HepG2 (cell line): ENCODE results near the gene FOSL2. TPM values are rescaled to one million over a fixed set of nuclear protein-coding genes. Genes with fewer than 3 reads are reported as not detected.

ENCODE experiments used
- CREB1 ChIP-seq, 2 experiments: fragments of 450-650 bp in 1 of 2; IDR thresholded peaks; 2 replicates each; pipeline ENCODE4 v1.6.1; 2016 to 2017; ENCODE audit warnings: control low read depth in 1 of 2, mild to moderate bottlenecking in 1 of 2, missing compliant biosample characterization in 1 of 2, missing genetic modification characterization in 1 of 2
- RBAK ChIP-seq: sonication (generic); formaldehyde crosslinking; IDR thresholded peaks from 2 replicates; pipeline ENCODE4 v1.5.1; 2020; ENCODE audit warnings: mild to moderate bottlenecking, missing genetic modification reagents
- SP1 ChIP-seq, 2 experiments: fragments of 450-650 bp in 1 of 2; sonication (generic) in 1 of 2; formaldehyde crosslinking in 1 of 2; IDR thresholded peaks; 2 replicates each; pipeline versions ENCODE4 v1.4.0 to v1.6.1; 2016 to 2020; ENCODE audit warnings: missing genetic modification reagents in 1 of 2
- ZNF17 ChIP-seq: sonication (generic); formaldehyde crosslinking; IDR thresholded peaks from 2 replicates; pipeline ENCODE4 v1.5.0; 2020; ENCODE audit warnings: mild to moderate bottlenecking, missing genetic modification reagents
- ZNF44 ChIP-seq: sonication (generic); formaldehyde crosslinking; IDR thresholded peaks from 2 replicates; pipeline ENCODE4 v1.5.1; 2020; ENCODE audit warnings: mild to moderate bottlenecking, missing genetic modification reagents
- polyA plus RNA-seq, 8 experiments: library from polyadenylated mRNA; depleted of rRNA in 3 of 8; stranded (reverse) in 7 of 8; unstranded in 1 of 8; fragments of >200 nt; fragmentation: Illumina TruSeq in 4 of 8; extraction: Trizol in 4 of 8; gene quantifications; 2 replicates each; pipeline versions ENCODE4 v1.2.1 to v1.2.3, GENCODE V29; 2011 to 2016; ENCODE audit warnings: low read depth in 4 of 8, missing spikeins in 1 of 8, mixed read lengths in 1 of 8; ENCODE audit not compliant: insufficient read depth in 1 of 8
- total RNA-seq, 5 experiments: library from RNA; depleted of rRNA; stranded (reverse); fragments of >200 nt; fragmentation: Illumina TruSeq; extraction: Trizol; gene quantifications; 2 replicates each; pipeline ENCODE4 v1.2.3, GENCODE V29; 2016; ENCODE audit warnings: low read depth in 1 of 5
- TF ChIP-seq, protein P1 (sequence below): IDR thresholded peaks from 2 replicates; pipeline ENCODE4 v1.6.1; 2016; ENCODE audit warnings: low read depth, missing genetic modification reagents, missing compliant biosample characterization
- TF ChIP-seq, protein P2 (sequence below): IDR thresholded peaks from 2 replicates; pipeline ENCODE4 v1.6.1; 2012; ENCODE audit warnings: low read length, improper control_type of control experiment
- TF ChIP-seq, protein P3 (sequence below): sonication (generic); formaldehyde crosslinking; IDR thresholded peaks from 2 replicates; pipeline ENCODE4 v1.5.1; 2020; ENCODE audit warnings: missing genetic modification reagents, mild to moderate bottlenecking, borderline replicate concordance
- TF ChIP-seq, protein P4 (sequence below): IDR thresholded peaks from 2 replicates; pipeline ENCODE4 v1.6.1; 2016; ENCODE audit warnings: mild to moderate bottlenecking, missing biosample characterization, missing genetic modification reagents
- TF ChIP-seq, protein P5 (sequence below), 2 experiments: sonication (generic) in 1 of 2; formaldehyde crosslinking in 1 of 2; IDR thresholded peaks; 2 replicates each; pipeline versions ENCODE4 v1.6.1 to v1.9.0; 2014 to 2022; ENCODE audit warnings: antibody characterized with exemption in 1 of 2, borderline replicate concordance in 1 of 2, inconsistent platforms in 1 of 2, low read depth in 1 of 2, missing genetic modification reagents in 1 of 2

Gene FOSL2
- total and polyA plus RNA-seq, 2 of the 13 experiments (the other 11 are each of a cell fraction or from before 2014, with no cell fraction given) = 3.4 to 18.1 TPM

DNA sequence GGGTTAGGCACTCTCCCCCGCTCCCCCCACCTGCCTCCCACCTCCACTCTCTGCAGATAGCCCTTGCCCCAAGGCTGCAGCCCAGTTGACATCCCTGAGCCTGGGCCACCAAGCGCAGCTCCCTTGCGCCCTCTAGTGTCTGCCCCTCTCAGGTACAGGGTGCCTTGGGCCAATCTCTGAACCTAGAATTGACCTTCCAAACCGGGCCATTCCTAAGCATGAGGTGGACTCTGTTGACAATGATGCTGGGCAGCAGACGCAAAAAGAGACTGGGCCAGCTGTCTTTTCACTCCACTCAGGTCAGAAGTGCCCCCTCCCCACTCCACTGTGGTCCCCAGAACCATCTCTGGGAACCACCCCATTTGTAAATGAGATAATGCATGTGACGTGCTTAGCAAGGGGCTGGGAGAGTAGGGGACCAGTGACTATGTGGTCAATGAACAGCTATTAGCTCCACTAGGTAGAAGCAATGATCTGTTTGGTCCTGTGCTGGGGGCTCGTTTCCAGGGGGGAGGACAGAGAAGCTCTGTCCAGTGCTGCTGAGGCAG is 60.0 kb downstream of the FOSL2 start (continued):
- TF ChIP-seq, protein P1, sequence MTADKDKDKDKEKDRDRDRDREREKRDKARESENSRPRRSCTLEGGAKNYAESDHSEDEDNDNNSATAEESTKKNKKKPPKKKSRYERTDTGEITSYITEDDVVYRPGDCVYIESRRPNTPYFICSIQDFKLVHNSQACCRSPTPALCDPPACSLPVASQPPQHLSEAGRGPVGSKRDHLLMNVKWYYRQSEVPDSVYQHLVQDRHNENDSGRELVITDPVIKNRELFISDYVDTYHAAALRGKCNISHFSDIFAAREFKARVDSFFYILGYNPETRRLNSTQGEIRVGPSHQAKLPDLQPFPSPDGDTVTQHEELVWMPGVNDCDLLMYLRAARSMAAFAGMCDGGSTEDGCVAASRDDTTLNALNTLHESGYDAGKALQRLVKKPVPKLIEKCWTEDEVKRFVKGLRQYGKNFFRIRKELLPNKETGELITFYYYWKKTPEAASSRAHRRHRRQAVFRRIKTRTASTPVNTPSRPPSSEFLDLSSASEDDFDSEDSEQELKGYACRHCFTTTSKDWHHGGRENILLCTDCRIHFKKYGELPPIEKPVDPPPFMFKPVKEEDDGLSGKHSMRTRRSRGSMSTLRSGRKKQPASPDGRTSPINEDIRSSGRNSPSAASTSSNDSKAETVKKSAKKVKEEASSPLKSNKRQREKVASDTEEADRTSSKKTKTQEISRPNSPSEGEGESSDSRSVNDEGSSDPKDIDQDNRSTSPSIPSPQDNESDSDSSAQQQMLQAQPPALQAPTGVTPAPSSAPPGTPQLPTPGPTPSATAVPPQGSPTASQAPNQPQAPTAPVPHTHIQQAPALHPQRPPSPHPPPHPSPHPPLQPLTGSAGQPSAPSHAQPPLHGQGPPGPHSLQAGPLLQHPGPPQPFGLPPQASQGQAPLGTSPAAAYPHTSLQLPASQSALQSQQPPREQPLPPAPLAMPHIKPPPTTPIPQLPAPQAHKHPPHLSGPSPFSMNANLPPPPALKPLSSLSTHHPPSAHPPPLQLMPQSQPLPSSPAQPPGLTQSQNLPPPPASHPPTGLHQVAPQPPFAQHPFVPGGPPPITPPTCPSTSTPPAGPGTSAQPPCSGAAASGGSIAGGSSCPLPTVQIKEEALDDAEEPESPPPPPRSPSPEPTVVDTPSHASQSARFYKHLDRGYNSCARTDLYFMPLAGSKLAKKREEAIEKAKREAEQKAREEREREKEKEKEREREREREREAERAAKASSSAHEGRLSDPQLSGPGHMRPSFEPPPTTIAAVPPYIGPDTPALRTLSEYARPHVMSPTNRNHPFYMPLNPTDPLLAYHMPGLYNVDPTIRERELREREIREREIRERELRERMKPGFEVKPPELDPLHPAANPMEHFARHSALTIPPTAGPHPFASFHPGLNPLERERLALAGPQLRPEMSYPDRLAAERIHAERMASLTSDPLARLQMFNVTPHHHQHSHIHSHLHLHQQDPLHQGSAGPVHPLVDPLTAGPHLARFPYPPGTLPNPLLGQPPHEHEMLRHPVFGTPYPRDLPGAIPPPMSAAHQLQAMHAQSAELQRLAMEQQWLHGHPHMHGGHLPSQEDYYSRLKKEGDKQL (CRISPR knock-in tag) = no peak
- TF ChIP-seq, protein P2, sequence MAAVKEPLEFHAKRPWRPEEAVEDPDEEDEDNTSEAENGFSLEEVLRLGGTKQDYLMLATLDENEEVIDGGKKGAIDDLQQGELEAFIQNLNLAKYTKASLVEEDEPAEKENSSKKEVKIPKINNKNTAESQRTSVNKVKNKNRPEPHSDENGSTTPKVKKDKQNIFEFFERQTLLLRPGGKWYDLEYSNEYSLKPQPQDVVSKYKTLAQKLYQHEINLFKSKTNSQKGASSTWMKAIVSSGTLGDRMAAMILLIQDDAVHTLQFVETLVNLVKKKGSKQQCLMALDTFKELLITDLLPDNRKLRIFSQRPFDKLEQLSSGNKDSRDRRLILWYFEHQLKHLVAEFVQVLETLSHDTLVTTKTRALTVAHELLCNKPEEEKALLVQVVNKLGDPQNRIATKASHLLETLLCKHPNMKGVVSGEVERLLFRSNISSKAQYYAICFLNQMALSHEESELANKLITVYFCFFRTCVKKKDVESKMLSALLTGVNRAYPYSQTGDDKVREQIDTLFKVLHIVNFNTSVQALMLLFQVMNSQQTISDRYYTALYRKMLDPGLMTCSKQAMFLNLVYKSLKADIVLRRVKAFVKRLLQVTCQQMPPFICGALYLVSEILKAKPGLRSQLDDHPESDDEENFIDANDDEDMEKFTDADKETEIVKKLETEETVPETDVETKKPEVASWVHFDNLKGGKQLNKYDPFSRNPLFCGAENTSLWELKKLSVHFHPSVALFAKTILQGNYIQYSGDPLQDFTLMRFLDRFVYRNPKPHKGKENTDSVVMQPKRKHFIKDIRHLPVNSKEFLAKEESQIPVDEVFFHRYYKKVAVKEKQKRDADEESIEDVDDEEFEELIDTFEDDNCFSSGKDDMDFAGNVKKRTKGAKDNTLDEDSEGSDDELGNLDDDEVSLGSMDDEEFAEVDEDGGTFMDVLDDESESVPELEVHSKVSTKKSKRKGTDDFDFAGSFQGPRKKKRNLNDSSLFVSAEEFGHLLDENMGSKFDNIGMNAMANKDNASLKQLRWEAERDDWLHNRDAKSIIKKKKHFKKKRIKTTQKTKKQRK = no peak
- no peak for TF ChIP-seq CREB1 (IDR thresholded peaks at IDR 0.05)
- no peak for TF ChIP-seq CREB1 (CRISPR knock-in tag; IDR thresholded peaks at IDR 0.05)
- TF ChIP-seq, protein P3, sequence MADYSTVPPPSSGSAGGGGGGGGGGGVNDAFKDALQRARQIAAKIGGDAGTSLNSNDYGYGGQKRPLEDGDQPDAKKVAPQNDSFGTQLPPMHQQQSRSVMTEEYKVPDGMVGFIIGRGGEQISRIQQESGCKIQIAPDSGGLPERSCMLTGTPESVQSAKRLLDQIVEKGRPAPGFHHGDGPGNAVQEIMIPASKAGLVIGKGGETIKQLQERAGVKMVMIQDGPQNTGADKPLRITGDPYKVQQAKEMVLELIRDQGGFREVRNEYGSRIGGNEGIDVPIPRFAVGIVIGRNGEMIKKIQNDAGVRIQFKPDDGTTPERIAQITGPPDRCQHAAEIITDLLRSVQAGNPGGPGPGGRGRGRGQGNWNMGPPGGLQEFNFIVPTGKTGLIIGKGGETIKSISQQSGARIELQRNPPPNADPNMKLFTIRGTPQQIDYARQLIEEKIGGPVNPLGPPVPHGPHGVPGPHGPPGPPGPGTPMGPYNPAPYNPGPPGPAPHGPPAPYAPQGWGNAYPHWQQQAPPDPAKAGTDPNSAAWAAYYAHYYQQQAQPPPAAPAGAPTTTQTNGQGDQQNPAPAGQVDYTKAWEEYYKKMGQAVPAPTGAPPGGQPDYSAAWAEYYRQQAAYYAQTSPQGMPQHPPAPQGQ (CRISPR knock-in tag) = no peak
- TF ChIP-seq, protein P4, sequence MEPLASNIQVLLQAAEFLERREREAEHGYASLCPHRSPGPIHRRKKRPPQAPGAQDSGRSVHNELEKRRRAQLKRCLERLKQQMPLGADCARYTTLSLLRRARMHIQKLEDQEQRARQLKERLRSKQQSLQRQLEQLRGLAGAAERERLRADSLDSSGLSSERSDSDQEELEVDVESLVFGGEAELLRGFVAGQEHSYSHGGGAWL (CRISPR knock-in tag) = no peak
- no peak for TF ChIP-seq ZNF44
- no peak for TF ChIP-seq ZNF17
- TF ChIP-seq, protein P5, sequence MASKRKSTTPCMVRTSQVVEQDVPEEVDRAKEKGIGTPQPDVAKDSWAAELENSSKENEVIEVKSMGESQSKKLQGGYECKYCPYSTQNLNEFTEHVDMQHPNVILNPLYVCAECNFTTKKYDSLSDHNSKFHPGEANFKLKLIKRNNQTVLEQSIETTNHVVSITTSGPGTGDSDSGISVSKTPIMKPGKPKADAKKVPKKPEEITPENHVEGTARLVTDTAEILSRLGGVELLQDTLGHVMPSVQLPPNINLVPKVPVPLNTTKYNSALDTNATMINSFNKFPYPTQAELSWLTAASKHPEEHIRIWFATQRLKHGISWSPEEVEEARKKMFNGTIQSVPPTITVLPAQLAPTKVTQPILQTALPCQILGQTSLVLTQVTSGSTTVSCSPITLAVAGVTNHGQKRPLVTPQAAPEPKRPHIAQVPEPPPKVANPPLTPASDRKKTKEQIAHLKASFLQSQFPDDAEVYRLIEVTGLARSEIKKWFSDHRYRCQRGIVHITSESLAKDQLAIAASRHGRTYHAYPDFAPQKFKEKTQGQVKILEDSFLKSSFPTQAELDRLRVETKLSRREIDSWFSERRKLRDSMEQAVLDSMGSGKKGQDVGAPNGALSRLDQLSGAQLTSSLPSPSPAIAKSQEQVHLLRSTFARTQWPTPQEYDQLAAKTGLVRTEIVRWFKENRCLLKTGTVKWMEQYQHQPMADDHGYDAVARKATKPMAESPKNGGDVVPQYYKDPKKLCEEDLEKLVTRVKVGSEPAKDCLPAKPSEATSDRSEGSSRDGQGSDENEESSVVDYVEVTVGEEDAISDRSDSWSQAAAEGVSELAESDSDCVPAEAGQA (IDR thresholded peaks at IDR 0.05; ENCODE audit: low read depth) = no peak
- TF ChIP-seq, protein P5 (CRISPR knock-in tag; IDR thresholded peaks at IDR 0.05; ENCODE audit: borderline replicate concordance) = no peak
- TF ChIP-seq RBAK = no peak
- TF ChIP-seq SP1 (IDR thresholded peaks at IDR 0.05) = no peak
- no peak for TF ChIP-seq SP1 (CRISPR knock-in tag; IDR thresholded peaks at IDR 0.05)
